Esophagus (tissue), 2 donors: ENCODE measurements around the gene ZFAND2B. TPM values are rescaled to one million over a fixed set of nuclear protein-coding genes. Genes with fewer than 3 reads are reported as not detected.
A peak's percentile ranks its signal among the peaks of the same experiment; 100 is the strongest.

Experiments
- H3K27ac ChIP-seq, 2 donors: one replicate each; pipeline ENCODE4 v1.5.1; 2013; ENCODE audit warnings: low read depth in 2 of 2, mild to moderate bottlenecking in 2 of 2, inconsistent platforms in 1 of 2, low read length in 1 of 2, moderate library complexity in 1 of 2
- H3K27me3 ChIP-seq, 2 donors: one replicate each; pipeline ENCODE4 v1.6.1; 2013; ENCODE audit warnings: low read length in 2 of 2, control low read depth in 1 of 2, mild to moderate bottlenecking in 1 of 2; ENCODE audit not compliant: insufficient read depth in 2 of 2, control insufficient read depth in 1 of 2
- H3K36me3 ChIP-seq, 2 donors: one replicate each; pipeline ENCODE4 v1.6.1; 2013; ENCODE audit warnings: low read length in 1 of 2; ENCODE audit not compliant: control insufficient read depth in 2 of 2, insufficient read depth in 2 of 2
- H3K4me1 ChIP-seq, 2 donors: one replicate each; pipeline ENCODE4 v1.6.1; 2013; ENCODE audit warnings: low read length in 1 of 2; ENCODE audit not compliant: control insufficient read depth in 2 of 2, insufficient read depth in 2 of 2
- H3K4me3 ChIP-seq, 2 donors: one replicate each; pipeline ENCODE4 v1.5.1; 2013; ENCODE audit warnings: low read length in 2 of 2, mild to moderate bottlenecking in 2 of 2, low read depth in 1 of 2, moderate library complexity in 1 of 2
- H3K9me3 ChIP-seq, 2 donors: one replicate each; pipeline ENCODE4 v1.6.1; 2013; ENCODE audit warnings: mild to moderate bottlenecking in 2 of 2, low read depth in 1 of 2, low read length in 1 of 2, moderate library complexity in 1 of 2; ENCODE audit not compliant: control insufficient read depth in 2 of 2, insufficient read depth in 1 of 2
- WGBS, 2 donors: extraction: QIAGEN DNeasy Blood & Tissue Kit; methylation state at CpG; one replicate each; pipeline ENCODE4 v1.1.7; 2013; 5-methylcytosine and 5-hydroxymethylcytosine counted together
- polyA plus RNA-seq, 2 donors: library from polyadenylated mRNA; stranded (reverse); fragments of 200-250 nt; gene quantifications; one replicate each; pipeline ENCODE4 v1.2.3, GENCODE V29; 2013
- donor health status: healthy with polysubstance abuse.
- donor health status: Bipolar disorder and iron deficiency.

Gene ZFAND2B
- polyA plus RNA-seq, 2 donors: 45.2 to 53.6 TPM

DNA sequence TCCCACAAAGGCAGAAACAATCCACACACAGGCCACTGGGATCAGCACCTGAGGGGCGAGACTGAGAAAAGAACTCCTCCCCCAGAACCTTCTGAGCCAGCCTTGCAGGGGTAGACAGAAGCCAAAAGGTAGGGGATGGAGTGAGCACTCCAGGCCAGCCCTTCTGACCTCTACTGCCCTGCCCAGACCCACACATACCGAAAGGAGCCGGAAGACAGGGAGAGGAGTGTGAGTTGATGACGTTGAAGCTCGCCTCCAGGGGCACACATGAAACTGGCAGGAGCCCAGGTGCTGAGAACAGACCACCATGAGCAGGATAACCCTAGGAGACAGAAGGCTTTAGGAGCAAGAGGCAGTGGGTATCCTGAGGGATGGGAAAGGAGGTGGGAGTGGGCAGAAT, 38.6 kb upstream of the ZFAND2B start:
- no peaks in the 10 kb centered on the region for H3K27me3 ChIP-seq
- no peak overlapping the region for H3K4me3 ChIP-seq
- H3K4me1 ChIP-seq: peaks cover 0 to 3% of the 10 kb centered on the region in 2 donors
- no peaks in the 10 kb centered on the region for H3K9me3 ChIP-seq
- no peak overlapping the region for H3K27ac ChIP-seq
- peaks cover 0 to 8% of the 10 kb centered on the region in 2 donors for H3K36me3 ChIP-seq
- WGBS, 2 donors: 71 to 72% methylated on average over 5 of the region's 5 CpGs

DNA sequence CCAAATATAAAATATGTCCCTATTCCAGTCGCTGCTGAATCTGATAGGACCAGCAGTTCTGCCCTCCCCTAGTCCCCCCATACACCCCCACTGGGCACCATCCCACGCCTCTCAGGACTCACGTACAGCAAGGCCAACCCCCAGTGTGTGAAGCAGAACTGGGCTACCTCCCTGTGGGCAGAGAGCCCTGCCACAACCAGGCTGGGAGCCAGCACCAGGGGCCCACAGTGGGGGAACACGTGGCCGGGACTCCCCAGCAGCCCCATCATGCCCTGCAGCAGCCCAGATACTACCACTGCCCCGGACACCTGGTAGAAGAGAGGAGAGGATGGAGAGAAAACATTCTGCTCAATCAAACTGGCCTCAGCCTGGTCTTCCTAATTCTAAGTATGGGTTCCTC, 38.1 kb upstream of the ZFAND2B start:
- H3K27ac ChIP-seq: no peak overlapping the region
- H3K36me3 ChIP-seq: peaks cover 0 to 12% of the 10 kb centered on the region in 2 donors
- 45 to 54% methylated on average over 6 of the region's 6 CpGs for whole genome bisulfite sequencing, 2 donors
- no peaks in the 10 kb centered on the region for H3K27me3 ChIP-seq
- H3K4me3 ChIP-seq: no peak overlapping the region
- no peaks in the 10 kb centered on the region for H3K9me3 ChIP-seq
- peaks cover 0 to 3% of the 10 kb centered on the region in 2 donors for H3K4me1 ChIP-seq

DNA sequence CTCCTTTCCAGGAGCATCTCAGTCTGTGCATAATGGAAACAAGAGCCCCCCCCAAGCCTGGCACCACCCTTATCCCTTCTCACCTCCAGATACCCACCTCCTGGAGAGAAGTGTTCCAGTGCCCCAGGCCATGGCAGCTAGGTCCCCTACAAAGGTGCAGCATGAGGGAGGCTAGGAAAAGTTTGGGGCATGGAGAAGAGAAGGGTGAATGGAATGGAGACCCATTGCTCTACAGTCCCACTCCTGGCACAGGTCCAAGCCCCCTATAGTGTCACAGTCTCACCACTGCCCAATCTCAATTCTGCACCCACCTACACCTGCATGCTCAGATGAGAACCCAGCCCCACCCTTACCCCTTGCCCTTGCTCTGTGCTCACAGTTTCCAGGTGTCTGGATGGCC, 37.6 kb upstream of the ZFAND2B start:
- H3K27ac ChIP-seq: no peak overlapping the region
- H3K9me3 ChIP-seq: no peaks in the 10 kb centered on the region
- no peak overlapping the region for H3K4me3 ChIP-seq
- H3K27me3 ChIP-seq: no peaks in the 10 kb centered on the region
- peaks cover 0 to 12% of the 10 kb centered on the region in 2 donors for H3K36me3 ChIP-seq
- peaks cover 0 to 3% of the 10 kb centered on the region in 2 donors for H3K4me1 ChIP-seq

DNA sequence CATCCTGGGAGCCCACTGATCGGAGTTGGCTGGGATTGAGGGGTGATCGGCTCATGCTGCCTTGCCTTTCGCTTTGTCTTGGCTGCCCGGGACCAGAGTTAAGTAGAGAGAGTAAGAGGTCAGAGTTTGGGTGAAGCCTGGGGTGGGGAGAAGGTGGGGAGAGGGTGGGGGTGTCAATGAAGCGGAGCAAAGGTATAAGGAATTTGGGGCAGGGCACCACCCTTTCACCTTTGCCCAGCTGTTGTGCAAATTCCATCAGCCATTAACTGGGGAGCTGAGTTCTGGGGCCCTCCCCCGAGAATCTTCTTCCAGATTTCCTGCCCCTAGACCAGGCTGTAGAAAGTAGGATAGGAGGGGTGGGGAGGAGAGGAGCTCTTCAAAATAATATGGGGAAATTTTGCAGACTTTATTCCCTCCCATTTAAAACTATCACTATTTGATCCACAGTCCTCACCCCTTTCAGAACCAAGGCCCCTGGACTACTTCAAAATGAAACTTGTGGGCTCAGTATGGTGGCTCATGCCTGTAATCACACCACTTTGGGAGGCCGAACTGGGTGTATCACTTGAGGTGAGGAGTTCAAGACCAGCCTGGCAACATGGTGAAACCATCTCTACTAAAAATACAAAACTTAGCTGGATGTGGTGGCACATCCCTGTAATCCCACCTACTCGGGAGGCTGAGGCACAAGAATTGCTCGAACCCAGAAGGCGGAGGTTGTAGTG, 36.5 kb upstream of the ZFAND2B start, which contains the start of gene SLC23A3:
Gene SLC23A3, minus strand, starts transcription at position 100 of the 725 bp plus-strand sequence. Its CDS starts 45 bp downstream, at position 55.
- no peak within 1 kb of the TSS for H3K27ac ChIP-seq
- no peak within 1 kb of the TSS for H3K4me3 ChIP-seq
- peaks cover 0 to 20% of the 10 kb centered on the region in 2 donors for H3K36me3 ChIP-seq
- H3K27me3 ChIP-seq: no peaks in the 10 kb centered on the region
- peaks cover 0 to 3% of the 10 kb centered on the region in 2 donors for H3K4me1 ChIP-seq
- WGBS, 2 donors: 84 to 90% methylated on average over 10 of the region's 10 CpGs
- no peaks in the 10 kb centered on the region for H3K9me3 ChIP-seq

DNA sequence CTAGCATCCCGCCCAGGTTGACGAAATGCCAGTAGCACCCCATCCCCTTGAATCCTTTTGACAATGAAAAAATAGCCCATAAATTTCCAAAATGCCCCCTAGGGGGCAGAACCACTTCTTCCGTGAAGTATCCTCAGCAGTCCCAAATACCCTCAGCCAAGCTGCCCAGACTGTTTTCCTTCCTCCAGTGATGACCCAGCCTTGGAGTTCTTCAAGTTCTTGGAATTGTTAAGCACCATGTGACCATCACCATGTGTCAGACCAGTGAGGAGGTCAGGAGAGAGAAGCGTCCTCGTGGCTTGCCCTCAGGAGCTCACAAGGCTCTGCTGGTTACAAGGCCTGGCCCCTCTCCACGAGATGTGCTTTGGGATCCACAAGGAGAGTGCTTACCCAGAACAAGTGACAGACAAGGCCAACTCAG, 35.3 kb upstream of the ZFAND2B start:
- WGBS, 2 donors: 34 to 43% methylated on average over 6 of the region's 6 CpGs

DNA sequence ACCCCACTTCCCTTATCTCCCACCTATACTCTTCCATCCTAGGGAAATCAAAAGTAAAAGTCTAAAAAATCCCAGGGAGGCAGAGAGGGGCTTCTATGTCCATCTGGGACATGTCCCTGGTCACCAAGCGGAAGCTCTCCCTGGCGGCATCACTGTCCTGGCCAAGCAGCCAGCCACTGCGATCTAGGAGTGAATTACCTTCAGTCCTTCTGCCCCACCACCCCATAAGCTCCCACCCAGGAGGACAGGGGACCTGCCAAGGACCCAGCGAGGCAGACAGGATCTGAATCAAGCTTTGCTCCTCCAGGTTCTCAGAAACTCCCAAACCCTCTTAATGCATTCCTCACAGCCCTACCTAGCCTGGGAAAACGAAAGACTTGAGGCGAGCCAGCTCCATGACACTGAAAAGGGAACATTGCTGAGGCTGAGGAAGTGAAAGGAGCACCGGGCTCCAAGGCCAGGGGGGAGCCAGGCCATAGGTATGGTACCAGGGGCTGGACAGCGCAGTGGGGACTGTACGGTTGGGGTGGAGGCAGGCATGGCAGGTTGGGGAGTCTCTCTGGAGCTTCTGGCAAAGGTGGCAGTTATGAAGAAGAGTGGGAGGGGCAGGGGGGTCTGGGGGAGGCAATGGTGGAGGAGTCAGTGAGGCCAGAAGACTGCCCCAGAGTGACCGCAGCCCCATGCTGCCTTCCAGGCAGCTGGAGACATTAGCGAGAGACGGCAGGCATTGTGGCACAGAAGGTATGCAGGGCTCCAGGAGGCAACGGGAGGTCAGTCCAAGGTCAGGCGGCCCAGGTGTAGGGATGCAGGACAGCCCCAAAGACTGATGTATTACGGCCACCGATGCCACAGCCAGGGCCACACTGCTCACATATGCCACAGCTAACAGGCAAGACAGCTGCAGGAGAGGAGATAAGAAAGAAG, 34.1 kb upstream of the ZFAND2B start:
- H3K9me3 ChIP-seq: no peaks in the 10 kb centered on the region
- WGBS, 2 donors: 88 to 89% methylated on average over 16 of the region's 16 CpGs
- H3K27ac ChIP-seq: no peak overlapping the region
- peaks cover 0 to 21% of the 10 kb centered on the region in 2 donors for H3K36me3 ChIP-seq
- no peak overlapping the region for H3K4me3 ChIP-seq
- no peaks in the 10 kb centered on the region for H3K27me3 ChIP-seq
- peaks cover 0 to 6% of the 10 kb centered on the region in 2 donors for H3K4me1 ChIP-seq

More for the DNA sequence above, 35.3 kb upstream of the ZFAND2B start:
- no peaks in the 10 kb centered on the region for H3K27me3 ChIP-seq
- no peaks in the 10 kb centered on the region for H3K9me3 ChIP-seq
- H3K4me1 ChIP-seq: peaks cover 0 to 6% of the 10 kb centered on the region in 2 donors
- H3K36me3 ChIP-seq: peaks cover 0 to 21% of the 10 kb centered on the region in 2 donors
- no peak overlapping the region for H3K4me3 ChIP-seq
- H3K27ac ChIP-seq: peak overlapping the region; percentile 61 to 78

DNA sequence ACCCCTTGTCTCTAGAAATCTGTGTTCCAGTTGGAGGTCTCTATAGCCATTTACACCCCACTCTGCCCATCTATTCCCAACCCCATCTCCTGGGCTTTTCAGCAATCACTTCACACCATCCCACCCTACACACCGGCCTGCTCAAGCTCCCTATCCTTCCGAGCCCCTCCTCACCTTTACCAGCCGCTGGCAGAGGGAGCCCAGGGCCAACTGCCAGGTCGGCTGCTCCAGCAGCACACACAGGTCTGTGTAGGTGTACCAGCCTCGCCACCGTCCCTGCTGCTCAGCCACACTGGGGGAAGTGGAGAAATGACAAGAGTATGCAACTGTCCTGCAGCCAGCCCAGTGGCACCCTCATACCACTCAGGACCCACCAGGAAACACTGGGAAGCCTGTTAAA, 33.4 kb upstream of the ZFAND2B start:
- no peak overlapping the region for H3K27ac ChIP-seq
- peaks cover 0 to 21% of the 10 kb centered on the region in 2 donors for H3K36me3 ChIP-seq
- H3K9me3 ChIP-seq: no peaks in the 10 kb centered on the region
- WGBS, 2 donors: 91 to 93% methylated on average over 6 of the region's 6 CpGs
- no peak overlapping the region for H3K4me3 ChIP-seq
- no peaks in the 10 kb centered on the region for H3K27me3 ChIP-seq
- peaks cover 0 to 6% of the 10 kb centered on the region in 2 donors for H3K4me1 ChIP-seq

DNA sequence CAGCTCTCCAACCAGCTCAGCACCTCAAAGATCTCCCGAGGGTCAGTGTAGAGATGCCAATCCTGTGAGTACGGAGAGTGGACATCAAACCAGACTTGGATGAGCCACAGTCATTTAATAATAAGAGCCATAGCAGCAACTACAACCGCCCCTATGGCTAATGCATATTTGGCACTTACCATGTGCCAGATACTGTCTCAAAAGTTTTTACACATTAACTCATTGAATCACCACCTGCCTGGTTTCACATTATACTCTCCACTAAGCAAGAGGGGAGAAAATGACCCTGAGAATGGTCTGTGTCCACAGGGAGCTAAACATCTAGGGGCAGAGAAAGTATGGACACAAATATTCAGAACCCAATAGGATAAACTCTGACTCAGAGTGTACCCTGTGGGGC, 32.4 kb upstream of the ZFAND2B start:
- Histone ChIP-seq H3K27me3 (no peaks in the 10 kb centered on the region), H3K4me1 (peaks cover 0 to 11% of the 10 kb centered on the region in 2 donors), H3K4me3 (no peak overlapping the region), H3K27ac (no peak overlapping the region), H3K36me3 (peaks cover 0 to 21% of the 10 kb centered on the region in 2 donors), H3K9me3 (no peaks in the 10 kb centered on the region)
- 85 to 88% methylated on average over 3 of the region's 3 CpGs for WGBS, 2 donors

DNA sequence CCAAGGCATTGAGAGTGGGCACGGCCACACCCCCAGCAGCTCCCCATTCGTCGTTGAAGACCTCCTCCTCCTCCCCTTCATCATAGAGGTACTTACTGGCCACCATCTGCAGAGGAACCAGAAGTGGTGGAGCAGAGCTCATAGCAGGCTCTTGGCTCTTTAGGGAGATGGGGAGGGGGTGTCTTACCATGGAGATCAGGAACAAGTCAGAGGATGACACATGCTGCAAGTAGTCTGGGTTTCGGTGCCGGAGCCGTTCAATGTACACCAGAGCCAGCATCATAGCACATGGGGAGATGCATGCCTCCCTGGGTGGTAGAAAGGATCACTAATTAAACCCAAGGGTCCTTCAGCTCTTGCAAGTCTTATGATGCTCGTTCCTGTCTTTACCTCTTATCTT, 31.8 kb upstream of the ZFAND2B start:
- no peaks in the 10 kb centered on the region for H3K9me3 ChIP-seq
- no peak overlapping the region for H3K27ac ChIP-seq
- WGBS, 2 donors: 88 to 91% methylated on average over 7 of the region's 7 CpGs
- H3K4me3 ChIP-seq: no peak overlapping the region
- peaks cover 0 to 11% of the 10 kb centered on the region in 2 donors for H3K4me1 ChIP-seq
- H3K27me3 ChIP-seq: no peaks in the 10 kb centered on the region
- peaks cover 0 to 24% of the 10 kb centered on the region in 2 donors for H3K36me3 ChIP-seq
